Femur (tissue), 1 donor: ENCODE measurements around the gene LACTBL1.
"Not testable (repeated sequence)": the region's sequence is repeated elsewhere in the genome, so short reads cannot be mapped to it uniquely, and the experiment has no call there.

Experiments used
- DNase-seq: peaks from one replicate; pipeline ENCODE4 v3.0.0-alpha.2; 2017

LACTBL1 gene

DNA sequence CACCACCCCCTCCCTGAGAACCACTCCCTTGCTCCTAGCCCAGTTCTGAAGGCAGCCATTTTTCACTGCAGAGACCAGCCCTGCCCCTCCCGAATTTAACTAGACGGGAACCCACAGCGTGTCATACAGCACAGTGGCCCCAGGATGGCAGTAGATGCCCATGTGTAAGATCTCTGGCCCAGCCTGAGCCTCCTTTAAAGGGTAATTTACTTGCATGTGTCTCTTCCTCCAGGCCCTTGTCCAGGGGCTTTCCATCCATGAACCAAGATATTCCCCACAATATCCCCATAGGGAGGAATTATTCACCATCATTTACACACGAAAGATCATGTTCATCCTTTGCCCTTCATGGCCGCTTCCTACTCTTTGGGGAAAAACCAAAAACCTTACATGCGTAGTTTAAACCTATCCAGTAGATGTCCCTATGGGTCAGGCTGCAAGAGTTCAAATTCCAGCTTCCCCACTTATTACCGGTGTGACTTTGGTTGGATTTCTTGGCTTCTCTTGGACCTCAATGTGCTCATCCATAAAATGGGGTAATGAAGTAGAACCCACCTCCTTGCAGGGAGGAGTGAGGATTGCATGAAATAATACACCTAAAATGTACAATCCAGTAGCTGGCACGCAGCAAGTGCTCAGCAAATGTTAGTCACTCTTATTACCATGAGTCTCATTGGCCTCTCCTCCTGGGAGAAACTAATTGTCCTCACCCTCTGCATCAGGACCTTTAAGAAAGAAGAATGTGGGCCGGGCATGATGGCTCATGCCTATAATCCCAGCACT, 4.0 kb upstream of the LACTBL1 start:
- peak; percentile 71 for DNase-seq

DNA sequence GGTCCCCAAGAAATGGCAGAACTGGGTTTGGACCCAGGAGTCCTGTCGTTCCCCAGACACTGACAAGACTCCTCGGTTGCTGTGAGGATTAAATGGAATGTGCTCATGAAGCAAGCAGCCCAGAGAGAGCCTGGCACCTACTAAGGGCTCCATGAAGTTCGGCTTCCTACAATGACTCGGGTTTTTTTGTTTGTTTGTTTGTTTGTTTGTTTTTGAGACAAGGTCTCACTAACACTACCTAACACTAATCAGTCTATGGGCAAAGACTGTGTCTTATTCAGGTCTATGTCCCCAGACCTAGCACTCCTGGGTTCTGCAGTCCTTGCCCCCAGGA, 3.4 kb upstream of the LACTBL1 start:
- DNase-seq: no peak

DNA sequence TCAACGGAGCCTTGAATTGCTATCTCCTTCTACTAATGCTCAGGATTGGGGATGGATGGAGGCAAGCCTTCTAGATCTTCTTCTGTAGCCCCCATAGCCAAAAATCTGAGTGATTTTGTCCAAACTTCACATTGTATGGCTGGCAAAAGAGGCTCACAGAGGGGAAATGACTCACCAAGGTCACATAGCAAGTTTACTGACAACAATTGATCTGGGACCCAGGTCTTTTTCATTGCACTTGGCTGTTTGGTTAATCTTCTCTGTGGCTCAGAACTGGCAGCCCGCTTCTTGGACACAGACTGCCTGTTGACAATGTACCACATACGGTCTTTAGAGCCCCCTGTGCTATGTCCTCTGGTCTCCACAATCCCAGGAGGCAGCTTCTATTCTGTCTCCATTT, 3.0 kb upstream of the LACTBL1 start:
- no peak for DNase-seq

DNA sequence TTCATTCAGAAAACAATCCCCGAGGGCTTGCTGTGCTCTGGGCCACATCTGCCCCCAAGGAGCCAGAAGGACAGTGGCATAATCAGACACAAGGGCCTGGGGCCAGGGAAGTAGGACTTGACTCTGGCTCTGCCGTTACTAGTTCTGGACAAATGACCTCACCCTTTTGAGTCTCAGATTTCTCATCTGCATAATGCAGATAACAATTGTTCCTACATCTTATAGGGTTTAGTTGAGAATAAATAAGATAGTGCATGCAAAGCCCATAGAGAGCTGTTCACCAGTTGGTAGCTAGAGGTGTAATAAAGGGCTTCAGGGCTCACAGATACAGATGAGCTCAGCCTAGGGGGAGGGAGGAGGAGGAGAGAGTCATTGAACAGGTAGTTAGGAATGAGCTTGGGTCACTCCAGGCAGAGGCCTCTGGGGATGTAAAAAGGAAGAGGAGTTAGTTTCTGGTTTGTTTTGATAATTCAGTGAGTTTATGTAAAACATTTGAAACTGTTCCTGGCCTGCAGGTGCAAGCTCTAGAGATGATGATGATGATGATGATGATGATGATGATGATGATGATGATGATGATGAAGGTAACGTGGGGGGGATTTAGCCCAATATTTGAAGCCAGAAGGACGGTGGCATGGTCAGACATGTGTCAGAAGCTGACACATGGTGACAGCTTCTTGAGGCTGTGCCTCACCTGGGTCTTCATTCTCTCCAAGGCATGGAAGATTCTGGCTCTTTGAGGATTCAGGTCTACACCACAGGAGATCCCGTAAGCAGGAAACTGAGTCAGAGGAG, 858 bp downstream of the LACTBL1 start:
- no peak for DNase-seq

DNA sequence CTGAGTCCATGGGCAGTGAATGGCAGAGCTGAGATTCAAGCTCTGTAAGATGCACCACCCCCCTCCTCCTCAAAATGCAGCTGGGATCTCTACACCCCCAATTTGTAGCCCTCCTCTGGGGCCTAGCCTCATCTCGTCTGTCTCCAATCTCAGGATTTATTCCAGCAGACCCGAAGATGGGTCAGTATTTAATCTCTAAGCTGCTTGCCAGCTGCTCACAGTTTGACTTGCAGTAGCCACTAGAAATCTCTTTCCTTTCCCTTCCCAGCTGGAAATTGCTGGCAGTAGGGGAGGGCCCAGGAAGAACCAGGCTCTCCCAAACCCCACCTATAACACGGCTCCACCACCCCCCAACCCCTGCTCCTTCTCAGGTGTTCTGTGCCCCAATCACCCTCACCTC, 1.5 kb downstream of the LACTBL1 start:
- no peak for DNase-seq

DNA sequence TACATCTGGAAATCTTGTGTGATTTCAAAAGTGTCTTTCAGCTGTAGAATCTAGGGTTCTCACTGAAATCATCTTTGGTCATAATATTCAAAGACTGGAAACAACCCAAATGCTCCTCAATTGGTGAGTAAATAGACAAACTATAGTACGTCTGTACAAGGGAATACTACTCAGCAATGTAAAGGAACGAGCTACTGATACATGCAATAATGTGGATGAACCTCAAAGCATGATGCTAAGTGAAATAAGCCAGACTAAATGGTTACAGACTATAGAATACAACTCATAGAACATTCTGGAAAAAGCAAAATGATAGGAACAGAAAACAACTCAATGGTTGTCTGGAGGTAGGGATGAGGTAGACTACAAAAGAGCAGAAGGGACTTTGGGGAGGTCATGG, 2.6 kb downstream of the LACTBL1 start:
- DNase-seq: no peak

DNA sequence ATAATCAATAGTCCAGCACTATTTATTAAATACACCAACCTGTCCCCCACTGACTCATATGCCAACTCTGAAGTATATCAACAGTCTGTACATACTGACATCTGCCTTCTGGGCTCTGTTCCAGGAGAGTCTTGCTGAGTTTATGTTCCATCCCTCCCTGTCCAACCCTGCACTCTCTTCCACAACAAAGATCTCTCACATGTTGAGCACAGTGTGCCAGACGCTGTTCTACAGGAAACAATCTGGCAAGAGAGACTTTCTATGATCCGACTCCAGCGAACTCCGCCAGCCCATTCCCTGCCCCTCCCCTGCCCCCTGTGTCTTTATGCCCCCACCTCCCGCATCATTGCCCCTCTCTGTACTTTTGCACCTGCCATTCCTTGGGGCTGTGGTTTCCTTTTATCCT, 3.4 kb downstream of the LACTBL1 start:
- DNase-seq: peak; percentile 72

DNA sequence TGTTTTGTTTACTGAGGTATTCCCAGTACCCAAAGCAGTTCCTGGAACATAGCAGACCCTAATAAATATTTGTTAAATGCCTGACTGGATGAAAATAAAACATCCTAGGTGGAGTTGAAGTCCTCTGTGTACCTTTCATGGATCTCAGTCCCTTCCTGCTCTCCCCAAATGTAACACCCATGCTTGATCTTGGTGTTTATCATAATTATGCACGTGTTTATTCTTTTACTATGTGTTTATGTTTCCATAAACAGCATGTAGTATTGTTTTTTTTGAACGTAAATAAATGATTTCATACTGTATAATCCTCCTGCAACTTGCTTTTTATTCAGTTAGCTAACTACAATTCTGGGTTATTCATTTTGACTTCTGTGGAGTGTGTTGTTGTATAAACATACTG, 4.8 kb downstream of the LACTBL1 start:
- no peak for DNase-seq

DNA sequence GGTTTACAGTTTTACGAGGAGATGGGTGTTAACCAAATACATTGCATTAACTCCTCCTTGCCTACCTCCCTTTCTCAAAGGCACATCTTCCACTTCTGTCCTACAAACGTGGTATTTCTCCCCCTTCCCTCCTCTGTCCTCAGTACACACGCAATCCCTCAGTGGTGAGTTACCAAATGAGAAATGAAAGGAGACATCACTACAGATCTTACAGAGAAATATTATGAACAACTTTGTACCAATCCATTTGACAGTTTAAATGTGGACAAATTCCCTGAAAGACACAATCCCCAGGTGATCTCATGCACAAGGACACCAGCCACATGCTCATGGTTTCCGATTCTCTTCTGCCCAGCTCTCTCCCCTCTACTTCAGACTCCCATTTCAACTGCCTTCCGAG, 6.4 kb downstream of the LACTBL1 start:
- no peak for DNase-seq

DNA sequence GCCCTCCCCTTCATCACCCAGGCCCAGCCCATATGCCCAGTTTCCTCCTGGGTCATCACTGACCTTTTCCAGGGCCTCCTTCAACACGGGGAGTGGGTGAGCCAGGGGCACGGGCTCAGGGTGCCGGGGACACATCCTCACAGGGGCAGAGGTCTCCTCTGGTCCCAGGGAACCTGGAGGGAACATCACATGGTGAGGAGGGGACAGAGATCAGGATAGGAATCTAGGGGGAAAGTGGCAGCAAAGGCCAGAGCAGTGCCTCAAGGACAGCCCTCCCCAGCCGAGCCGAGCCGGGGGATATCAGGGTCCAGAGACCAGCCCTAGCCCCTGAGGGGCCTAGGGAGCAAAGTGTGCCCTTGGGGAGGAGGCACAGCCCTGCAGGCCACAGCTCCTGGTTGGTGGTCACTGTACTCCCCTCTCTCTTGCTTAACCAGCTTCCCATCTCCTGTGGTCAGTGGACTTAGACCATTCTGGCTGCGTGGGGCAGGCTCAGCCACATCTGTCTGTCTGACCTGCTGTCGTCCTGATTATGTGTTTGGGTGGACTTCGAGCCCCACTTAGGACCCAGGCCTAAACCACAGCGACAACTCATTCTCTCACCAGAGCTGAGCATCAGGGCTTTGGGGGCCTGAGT, 9.5 kb downstream of the LACTBL1 start:
- DNase-seq: no peak

DNA sequence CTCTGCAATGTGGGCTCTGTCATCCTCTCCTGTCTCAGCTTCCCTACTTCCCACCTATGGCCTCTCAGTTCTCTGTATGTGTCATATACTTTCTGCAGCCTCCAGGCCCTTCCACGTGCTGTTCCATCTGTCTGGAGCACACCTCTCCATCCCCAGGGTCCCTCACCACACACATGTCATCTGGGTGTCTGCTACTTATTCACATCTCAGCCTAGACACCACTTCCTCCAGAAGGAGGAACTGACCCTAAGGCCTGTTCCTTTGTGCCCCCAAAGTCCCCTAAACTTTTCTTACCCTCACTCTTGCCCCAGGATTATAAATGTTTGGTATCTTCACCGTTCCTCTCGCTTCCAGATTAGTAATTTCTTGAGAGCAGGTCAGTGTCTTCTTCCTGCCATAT, 10.1 kb downstream of the LACTBL1 start:
- no peak for DNase-seq

DNA sequence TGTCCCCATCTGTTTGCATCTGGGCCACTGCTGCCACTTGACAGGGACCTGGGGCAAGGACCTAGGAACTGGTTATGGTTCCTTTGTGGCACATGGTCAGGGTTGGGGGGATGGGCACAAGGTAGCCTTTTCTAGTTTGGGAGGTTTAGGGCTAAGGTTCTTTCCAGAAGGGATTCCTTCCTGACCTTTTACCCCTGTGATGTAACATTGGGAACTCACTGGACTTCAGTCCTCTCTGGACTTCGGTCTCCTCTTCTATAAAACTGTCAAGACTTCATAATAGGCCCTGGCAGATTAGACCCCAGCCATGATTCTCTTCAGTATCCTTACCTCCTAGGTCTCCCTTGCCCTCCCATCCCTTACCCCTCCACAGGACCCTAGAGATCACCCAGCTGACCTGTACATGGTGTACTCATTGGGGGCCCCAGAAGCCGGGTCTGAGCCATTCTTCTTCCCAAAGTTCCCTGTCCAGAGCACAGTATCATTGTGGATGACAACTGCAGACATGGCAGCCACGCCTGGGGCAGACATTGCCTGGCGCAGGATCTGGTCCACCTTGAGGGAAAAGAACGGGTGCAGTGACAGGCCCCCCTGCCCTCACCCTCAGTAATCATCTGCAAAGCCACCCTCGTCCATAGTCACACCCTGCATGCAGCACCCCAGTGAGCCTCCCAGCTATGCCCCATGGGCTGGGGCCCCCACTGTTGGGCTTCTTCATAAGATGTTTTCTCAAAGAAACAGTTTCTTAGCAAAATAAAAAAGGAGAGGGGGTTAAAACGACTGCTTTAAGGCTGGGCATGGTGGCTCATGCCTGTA, 12.9 kb downstream of the LACTBL1 start:
- no peak for DNase-seq

DNA sequence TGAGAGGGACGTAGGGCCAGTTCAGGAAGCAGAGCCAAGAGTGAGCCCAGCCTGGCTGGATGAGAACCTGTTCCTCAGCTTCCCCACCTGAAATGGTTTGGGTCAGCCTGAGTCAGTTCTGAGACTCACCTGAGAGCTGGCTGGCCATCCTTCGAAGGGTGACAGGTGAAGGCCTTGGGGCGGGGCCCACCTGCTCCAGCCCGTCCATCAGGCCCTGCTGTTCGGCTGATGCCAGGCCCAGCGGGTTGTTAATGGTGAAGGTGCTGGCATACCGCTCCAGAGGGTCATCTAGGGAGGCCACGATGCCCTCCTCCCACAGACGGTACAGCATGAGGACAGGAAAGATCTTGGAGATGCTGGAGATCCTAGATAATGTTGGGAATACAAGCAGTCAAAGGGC, 14.1 kb downstream of the LACTBL1 start:
- DNase-seq: no peak

DNA sequence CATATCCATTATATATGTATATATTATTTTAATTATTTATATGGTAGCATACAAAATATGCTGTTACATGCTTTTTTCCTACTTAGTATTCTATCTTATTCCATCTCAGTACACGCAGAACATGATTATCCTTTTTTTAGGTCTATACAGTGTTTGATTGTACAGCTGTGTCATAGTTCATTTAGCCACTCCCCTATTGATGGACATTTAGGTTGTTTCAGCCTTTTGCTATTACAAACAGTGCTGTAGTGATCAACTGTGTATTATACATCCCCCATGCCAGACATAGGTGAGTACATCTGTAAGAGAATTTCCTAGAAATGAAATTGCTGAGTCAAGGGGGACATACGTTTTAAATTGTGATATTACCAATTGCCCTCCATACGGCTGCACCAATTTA, 15.6 kb downstream of the LACTBL1 start:
- DNase-seq: no peak

DNA sequence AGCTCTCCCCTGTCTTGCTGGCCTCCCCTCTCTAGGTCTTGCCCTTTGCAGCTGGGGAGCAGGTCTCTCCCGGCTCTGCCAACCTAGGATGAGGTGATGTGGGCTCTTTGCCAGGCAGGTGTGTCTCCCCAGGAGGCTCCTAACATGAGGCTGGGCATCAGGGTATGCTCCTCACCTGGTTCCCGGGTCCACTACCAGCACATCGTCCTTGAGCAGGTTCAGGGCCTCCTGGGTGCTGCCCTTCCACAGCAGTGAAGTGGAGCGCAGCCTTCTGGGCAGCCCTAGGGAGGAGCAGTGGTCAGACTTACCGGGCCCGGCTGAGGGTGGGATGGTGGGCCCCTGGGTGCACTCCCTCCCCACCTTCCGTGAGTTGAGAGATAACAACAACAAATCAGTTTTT, 17.5 kb downstream of the LACTBL1 start:
- no peak for DNase-seq

DNA sequence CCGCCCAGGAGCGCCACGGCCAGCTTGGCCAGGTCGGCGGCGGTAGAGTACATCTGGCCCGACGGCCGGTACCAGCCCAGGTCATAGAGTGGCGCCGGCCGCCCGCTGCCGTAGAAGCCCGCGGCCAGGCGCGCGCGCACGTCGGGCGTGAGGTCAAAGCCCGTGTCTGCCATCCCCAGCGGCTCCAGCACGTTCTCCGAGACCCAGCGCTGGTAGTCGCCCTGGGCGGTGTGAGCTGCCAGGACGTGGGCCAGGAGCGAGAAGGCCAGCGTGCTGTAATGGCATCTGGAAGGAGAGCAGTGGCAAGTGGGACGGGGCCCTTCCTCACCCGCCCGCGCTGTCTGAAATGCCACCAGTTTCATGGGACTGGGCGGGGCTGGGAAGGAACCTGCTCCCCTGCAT, 18.9 kb downstream of the LACTBL1 start:
- DNase-seq: no peak

DNA sequence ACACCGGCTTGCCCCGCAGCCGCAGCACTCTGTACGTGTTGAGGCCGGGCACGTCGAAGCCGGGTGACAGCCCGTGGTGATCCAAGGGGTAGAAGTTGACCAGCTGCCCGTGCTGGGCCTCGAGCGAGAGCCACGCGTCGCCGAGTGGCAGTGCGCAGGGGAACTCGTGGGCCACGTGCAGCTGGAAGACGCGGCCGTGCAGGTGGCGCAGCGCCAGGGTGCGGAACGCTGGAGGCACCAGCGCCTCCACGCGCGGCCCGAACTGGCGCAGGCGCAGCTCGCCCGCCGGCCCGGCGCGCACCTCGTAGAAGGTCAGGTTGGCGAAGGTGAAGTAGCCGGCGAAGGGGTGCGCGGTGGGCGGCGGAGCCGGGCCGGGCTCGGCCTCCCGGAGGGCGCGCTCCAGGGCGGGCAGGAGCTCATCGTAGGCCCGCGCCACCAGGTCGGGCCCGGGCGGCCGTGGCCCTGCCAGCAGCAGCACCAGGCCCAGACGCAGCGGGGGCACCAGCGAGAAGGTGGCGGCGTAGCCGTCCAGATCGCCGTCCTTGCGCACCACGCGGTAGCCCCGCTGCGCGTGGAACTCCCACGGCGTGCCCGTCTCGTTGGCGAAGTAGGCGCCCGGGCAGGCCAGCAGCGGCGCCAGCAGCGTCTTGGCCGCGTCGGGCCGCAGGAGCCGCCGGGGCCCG, 19.5 kb downstream of the LACTBL1 start:
- no peak for DNase-seq

DNA sequence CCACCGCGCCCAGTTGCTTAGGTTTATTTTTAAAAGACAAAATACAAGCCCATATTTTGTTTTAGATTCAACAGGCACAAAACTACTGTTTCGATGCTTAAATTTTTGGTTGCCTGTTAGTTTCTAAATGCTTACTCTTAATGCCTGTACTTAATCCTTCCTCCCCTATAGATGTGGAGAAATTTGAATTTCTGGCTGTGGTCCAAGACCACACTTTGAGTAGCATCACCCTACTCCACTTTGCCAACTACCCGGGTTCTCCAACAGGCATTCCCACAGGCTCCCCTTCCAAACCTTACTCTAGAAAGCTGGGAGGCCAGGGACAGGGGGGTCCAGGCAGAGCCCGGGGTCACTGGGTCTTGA, 20.0 kb downstream of the LACTBL1 start:
- no peak for DNase-seq

DNA sequence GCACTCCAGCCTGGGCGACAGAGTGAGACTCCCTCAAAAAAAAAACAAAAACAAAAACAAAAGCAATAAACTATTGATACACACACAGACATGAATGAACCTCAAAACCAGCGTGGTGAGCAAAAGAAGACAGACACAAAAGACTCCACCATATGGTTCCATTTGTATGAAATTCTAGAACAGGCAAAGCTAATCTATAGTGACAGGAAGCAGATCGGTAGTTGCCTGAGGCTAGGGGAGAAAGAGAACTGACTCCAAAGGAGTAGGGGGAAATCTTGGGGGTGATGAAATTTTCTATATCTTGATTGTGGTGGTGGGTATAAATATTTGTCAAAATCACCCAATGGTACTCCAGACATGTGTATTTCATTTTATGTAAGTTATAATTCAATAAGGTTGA, 20.9 kb downstream of the LACTBL1 start:
- DNase-seq: no peak

DNA sequence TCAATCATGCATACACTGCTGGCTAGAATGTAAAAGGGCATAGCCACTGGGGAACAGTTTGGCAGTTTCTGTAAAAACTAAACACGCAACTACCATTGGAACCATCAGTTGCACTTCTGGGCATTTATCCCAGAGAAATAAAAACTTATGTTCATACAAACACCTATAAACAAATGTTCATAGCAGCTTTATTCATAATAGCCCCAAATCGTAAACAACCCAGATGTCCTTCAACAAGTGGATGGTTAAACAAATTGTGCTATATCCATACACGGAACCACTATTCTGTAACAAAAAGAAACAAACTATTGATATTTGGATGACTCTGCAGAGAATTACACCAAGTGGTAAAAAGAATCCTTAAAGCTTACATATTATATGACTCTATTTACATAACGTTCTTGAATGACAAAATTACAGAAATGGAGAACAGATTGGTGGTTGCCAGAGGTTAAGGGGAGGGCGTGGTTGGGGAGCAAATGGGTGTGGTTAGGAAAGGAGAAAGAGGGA, 22.8 kb downstream of the LACTBL1 start:
- DNase-seq: no peak

DNA sequence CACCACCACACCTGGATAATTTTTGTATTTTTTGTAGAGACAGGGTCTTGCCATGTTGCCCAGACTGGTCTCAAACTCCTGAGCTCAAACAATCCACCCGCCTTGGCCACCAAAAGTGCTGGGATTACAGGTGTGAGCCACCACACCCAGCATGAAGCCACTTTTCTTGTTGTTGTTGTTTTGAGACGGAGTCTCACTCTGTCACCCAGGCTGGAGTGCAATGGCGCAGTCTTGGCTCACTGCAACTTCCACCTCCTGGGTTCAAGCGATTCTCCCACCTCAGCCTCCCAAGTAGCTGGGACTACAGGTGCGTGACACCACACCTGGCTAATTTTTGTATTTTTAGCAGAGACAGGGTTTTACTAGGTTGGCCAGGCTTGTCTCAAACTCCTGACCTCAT, 27.5 kb downstream of the LACTBL1 start:
- not testable (repeated sequence) for DNase-seq

DNA sequence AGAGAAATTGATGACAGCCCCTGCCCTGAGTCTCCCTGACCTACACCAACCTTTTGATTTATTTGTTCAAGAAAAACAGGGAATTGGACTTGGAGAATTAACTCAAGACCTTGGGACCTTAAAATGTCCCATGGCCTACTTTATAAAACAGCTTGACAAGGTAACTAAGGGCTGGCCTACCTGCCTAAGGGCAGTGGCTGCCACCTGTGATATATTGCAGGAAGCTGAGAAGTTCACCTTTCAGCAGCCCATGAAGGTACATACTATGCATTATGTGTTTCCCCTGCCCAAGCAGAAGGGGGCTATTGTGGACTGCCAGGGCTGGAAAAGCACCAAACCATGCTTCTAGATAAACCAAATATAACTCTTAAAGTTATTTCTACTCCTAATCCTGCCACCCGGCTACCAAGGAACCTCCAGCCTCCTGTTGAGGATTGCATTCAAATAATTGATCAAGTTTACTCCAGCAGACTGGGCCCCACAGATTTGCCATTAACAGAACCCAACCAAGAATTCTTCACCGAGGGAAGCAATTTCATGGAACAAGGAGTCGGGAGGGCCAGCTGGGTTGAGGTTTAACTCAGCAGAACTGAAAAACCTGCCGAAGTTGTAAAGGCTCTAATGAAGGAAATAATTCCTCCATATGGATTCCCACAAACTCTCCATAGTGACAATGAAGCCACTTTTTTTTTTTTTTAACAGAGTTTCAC, 28.2 kb downstream of the LACTBL1 start:
- DNase-seq: no peak
